ENCODE measurements around the gene FAM174C.
"Not testable (repeated sequence)": the region's sequence is repeated elsewhere in the genome, so short reads cannot be mapped to it uniquely, and the experiment has no call there.

Gene FAM174C

GRCh38 chr19:1237027-1237659 is 38.2 kb upstream of the FAM174C start:
- no peak for DNase-seq (ENCODE audit: low read depth)

DNA sequence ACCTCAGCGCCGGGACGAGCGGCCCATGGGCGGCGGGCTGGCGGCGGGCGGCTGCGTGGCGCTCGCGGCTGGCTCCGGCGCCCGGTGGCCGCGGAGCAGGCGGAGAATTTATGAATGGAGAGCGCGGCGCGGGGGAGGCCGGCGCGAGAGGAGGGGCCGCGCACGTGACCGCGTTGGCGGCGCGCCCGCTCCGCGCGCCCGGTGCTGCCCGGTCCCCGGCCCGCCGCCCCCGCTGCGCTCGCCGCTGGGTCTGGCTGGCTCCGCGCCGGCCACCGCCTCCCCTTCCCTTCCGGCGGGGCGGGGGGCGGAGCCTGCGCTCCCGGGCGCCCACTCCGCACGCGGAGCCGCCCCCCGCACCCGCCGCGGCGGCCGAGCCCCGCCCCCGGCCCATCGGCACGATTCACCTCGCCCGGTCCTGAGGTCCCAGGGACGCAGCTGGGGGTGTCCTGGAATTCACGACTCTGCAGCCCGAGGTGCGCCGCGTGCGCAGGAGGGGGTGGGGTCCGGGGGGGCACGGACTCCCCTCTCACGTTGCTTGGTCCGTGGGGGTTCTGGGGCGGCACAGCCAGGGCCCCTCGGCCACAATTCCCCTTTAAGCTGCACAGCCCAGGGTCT is 37.5 kb upstream of the FAM174C start, which contains the start of gene CBARP:
Gene CBARP, minus strand, starts transcription at position 252 of the 615 bp plus-strand sequence. CDS start 1,905 bp downstream, outside the sequence.
- no peak for DNase-seq (ENCODE audit: low read depth)

- DNase-seq (ENCODE audit: low read depth), result no peak
Observed at GRCh38 chr19:1238369-1239303, 36.7 kb upstream of the FAM174C start.

- DNase-seq (ENCODE audit: low read depth), result no peak
Observed at GRCh38 chr19:1239420-1239795, 35.9 kb upstream of the FAM174C start.

DNA sequence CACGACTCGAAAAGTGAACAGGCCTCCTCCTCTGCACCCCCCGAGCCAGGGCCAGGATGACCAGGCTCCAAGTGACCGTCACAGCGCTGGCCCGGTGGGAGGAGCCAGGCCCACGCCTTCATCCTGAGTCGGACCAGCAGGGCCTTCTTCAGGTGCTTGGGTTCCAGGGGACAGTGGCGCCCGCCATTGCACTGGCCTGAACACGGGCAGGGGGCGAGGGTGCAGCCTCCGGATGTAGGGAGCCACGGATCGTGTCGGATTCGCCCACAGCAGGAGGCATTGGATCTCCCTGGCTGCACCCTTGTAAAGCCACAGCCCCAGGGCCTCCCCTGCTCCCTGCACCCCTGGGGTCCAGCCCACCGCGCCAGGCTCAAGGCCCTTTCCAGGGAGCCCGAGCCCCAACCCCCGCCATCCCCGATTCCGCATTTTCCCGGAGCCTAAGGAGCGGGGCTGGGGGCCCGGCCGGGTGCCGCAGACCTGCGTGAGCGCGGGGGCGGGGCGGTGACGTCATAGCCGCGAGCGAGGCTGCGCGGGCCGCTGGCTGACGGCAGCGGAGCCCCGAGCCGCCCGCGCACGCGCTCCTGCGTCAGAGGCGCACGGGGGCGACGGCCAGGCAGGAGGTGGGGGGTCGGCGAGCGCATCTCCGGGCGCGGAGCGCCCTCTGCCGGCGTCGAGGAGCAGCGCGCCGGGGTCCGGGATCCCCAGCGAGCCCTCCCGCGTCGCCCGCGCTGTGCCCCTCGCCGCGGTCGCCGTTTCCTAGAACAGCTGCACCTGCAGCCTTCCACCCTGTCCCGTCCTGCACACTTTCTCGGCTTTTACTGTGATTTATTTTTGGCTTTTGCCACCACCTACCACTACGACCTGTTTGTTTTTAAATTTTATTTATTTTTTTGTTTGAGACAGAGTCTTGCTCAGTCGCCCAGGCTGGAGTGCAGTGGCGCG is 35.3 kb upstream of the FAM174C start:
- peak; percentile 91 for DNase-seq (ENCODE audit: low read depth)

DNA sequence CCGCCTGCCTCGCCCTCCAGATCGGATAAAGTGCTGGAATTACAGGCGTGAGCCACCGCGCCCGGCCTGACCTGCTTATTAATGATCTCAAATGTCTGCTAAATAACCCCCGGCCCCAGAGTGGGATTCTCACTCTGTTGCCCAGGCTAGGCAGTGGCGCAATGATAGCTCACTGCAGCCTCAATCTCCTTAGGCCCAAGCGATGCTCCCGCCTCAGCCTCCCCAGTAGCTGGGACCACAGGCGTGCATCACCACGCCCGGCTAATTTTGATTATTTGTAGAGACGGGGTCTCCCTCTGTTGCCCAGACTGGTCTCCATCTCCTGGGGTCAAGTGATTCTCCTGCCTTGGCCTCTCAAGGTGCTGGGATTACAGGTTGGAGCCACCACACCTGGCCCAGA is 34.4 kb upstream of the FAM174C start:
- DNase-seq (ENCODE audit: low read depth), result no peak

DNA sequence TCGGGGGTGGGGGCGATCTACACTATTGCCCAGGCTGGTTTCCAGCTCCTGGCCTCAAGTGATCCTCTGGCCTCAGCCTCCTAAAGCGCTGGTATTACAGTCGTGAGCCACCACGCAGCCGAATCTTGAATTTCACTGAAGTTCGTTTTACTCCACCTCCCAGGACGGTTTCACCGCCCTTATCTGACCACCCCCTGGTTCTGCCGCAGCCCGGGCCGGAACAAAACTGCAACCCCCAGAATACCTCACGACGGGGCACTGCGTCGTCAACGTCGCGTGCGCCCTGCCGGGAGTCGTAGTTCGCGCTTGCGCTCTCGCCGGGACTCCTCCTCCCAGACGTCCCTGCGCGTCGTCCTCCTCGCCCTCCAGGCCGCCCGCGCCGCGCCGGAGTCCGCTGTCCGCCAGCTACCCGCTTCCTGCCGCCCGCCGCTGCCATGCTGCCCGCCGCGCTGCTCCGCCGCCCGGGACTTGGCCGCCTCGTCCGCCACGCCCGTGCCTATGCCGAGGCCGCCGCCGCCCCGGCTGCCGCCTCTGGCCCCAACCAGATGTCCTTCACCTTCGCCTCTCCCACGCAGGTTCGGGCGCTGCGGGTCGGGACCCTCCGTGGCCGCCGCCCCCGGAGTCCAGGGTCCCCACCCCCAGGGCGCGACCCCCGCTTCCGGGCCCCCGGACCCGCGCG is 33.8 kb upstream of the FAM174C start, which contains the start of gene ATP5F1D:
Gene ATP5F1D, plus strand, starts transcription at position 335 of the 679 bp plus-strand sequence. Its CDS starts 100 bp downstream, at position 435.
- peak; percentile 82 for DNase-seq (ENCODE audit: low read depth)

DNA sequence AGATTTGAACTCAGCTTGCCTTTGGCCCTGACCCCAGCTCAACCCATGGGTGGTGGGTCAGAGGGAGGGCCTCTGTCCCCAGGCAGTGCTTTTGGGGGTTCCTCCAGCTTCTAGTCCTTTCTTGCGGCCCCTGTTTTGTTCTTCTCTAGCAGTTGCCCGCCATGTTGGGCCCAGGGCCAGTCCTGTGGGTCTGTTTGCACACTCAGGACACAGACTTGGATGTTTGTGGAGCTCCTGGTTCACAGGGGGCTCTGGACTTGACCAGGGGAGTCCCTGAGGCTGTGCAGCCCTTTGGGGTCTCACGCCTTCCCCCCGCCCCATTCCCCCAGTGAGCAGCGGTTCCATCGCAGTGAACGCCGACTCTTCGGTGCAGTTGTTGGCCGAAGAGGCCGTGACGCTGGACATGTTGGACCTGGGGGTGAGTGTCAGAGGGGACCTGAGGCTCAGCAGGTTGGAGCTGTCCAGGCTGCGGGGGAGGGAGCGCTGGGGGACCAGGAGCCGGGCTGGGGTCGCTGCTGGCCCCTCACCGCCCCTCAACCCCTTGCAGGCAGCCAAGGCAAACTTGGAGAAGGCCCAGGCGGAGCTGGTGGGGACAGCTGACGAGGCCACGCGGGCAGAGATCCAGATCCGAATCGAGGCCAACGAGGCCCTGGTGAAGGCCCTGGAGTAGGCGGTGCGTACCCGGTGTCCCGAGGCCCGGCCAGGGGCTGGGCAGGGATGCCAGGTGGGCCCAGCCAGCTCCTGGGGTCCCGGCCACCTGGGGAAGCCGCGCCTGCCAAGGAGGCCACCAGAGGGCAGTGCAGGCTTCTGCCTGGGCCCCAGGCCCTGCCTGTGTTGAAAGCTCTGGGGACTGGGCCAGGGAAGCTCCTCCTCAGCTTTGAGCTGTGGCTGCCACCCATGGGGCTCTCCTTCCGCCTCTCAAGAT is 31.3 kb upstream of the FAM174C start:
- peak; percentile 69 for DNase-seq (ENCODE audit: low read depth)

DNA sequence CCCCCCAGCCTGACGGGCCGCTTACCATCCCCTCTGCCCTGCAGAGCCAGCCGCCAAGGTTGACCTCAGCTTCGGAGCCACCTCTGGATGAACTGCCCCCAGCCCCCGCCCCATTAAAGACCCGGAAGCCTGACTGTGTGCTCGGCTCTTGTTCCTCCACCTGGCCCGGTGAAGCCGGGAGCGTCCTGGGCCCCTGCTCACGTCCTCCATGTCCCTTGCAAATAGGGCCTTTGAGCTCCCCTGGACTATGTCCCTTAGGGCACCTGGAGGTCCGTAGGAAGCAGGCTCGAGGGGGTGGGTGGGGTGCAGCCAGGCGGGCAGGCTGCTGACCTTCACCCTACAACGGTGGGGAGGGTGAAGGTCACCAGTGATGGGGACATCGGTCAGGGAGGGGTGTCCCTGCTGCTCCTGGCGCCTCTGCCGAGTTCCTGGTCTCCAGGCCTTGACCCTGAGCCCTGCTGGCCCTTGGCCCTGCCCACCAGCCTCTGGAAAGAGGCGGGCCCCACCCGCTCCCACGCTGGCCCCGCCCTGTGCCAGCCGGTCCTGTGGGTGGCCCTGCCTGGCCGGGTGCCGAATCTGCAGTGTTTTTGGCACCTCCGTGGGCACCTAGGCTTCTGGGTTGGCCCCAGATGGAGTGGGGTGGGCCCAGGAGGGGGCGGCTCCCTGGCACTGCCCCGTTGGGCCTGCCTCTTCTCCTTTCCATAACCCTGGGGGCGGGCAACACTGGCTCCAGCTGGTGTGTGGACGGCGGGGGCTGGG is 30.5 kb upstream of the FAM174C start:
- DNase-seq (ENCODE audit: low read depth), result no peak

DNA sequence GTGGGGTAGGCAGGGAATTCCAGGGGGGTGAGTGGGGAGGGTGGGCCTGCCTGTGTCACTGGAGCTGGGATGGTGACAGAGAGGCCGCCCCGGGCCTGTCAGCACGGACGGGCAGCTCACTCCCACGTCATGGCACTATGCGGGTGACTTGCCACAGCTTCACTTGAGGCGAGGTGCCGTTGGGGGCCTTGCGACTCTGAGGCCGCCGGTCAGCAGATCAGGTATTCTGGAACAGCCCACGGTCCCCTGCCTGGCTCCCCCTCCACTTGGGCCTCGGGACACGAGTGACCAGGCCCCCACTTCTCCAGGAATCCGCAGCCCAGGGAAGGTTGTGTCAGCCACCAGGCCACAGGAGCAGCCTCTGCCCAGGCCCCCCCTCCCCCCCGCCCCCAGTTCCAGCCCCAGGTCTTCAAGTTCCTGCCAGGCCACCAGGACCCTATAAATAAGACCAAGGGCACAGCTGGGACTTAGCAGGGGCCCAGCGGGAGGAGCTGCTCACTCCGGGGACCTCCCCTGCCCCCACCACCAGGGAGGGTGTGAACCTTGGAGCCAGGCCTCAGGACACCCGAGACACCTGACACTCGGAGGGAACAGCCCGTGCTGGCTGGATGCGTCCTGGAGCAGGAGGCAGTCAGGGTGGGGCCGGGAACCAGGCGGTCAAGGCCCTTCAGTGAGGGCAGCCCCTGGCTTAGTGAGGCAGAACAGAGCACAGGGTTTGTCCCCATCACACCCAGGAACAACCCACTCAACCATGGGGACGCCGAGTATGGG is 29.7 kb upstream of the FAM174C start:
- DNase-seq (ENCODE audit: low read depth), result no peak

- not testable (repeated sequence) for DNase-seq (ENCODE audit: low read depth)
Observed at GRCh38 chr19:1246265-1247087, 28.9 kb upstream of the FAM174C start.

DNA sequence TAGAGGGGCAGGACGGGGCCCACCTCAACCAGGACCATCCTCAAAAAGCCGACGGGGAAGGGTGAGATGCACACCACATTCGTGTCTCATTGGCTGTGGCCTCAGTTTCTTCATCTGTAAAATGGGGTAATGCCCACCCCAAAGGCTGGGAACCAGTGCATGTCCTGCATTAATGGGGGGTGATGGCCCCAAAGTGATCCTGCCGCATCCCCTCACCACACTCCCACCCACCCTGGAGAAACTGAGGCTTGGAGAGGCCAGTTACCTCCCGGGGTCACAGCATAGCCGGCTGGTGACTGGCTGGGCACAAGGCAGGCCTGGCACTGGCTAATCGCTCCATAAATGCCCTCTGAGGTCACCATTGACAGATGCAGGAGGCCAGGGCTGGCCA is 27.6 kb upstream of the FAM174C start:
- no peak for DNase-seq (ENCODE audit: low read depth)

DNA sequence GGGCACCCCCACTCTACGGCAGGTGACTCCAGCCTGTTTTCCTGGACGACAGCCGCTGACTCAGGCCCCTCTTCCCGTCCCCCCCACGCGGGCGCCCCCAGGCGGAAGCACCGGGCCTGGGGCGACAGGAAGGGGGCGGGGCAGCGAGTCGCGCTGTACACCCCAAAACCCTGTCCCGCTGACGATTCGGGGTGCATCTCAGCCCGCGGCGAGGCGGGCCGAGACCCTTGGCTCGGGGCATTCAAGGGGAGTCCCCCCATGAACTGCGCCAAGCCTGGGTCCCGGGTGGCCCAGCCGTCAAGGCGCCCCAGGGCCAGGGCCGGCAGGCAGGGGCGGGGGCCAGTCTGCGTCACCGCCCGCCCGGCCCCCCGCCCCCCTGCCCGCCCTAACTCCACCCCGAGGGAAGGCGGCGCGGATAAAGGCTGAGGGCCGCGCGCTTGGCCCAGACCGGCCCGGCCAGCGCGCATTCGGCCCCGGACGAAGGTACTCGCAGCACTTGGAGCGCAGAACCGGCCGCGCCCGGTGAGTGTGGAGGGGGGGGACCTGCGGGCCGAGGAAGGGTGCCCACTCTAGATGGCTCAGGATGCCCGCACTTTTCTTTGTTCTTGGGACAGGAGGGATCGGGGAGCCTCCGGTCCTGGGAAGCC is 27.1 kb upstream of the FAM174C start, which contains the start of gene MIDN:
Gene MIDN, plus strand, starts transcription at position 445 of the 647 bp plus-strand sequence. CDS start 1,714 bp downstream, outside the sequence.
- peak; percentile 76 for DNase-seq (ENCODE audit: low read depth)

DNA sequence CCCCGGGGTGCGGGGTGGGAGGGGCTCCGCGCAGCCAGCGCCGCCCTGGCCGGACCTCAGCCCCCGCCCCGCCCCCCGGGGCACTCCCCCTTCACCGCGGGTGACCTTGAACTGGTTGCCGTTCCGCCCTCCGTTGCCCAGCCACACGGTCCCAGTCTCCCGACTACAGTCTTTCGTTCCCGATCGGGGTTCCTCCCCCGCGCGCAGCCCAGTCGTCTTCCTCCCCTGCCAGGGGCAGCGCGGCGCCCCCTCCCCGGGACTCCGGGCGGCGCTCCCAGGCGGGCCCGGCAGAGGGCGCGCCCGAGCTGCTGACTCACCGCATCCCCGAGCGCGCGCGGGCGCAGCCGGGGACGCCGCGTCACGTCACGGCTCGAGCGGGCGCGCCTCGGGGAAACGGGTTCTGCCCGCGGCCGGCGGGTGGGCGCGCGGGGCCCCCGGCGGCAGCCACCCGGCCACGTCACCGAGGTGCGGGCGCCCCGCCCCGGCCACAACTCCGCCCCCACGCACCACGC is 26.5 kb upstream of the FAM174C start:
- peak; percentile 80 for DNase-seq (ENCODE audit: low read depth)

GRCh38 chr19:1249298-1249989 is 25.9 kb upstream of the FAM174C start:
- peak; percentile 87 for DNase-seq (ENCODE audit: low read depth)

DNA sequence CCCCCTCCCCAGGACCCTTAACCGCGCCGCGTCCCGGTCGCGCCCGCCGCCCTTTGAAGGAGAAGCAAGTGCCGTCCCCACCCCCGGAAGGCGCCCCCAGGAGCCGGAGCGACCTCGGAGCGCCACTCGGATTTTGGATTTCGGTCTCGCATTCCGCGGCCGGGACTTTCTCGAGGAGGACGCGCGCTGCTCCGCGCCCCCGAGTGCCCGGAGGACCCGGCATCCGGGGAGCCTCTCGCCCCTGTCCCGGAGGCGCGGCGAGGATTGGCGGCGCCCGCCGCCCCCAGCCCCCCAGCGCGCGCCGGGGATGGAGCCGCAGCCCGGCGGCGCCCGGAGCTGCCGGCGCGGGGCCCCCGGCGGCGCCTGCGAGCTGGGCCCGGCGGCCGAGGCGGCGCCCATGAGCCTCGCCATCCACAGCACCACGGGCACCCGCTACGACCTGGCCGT is 25.3 kb upstream of the FAM174C start:
- DNase-seq (ENCODE audit: low read depth), result no peak
